SK-MEL-5 (cell line): ENCODE measurements around the gene PUS1. TPM values are rescaled to one million over a fixed set of nuclear protein-coding genes. Genes with fewer than 3 reads are reported as not detected.
"Not testable (repeated sequence)": the region's sequence is repeated elsewhere in the genome, so short reads cannot be mapped to it uniquely, and the experiment has no call there.

Source experiments
- DNase-seq: peaks from one replicate; pipeline ENCODE4 v3.0.0-alpha.2; 2016; ENCODE audit warnings: low read depth, low spot score
- in situ Hi-C: cut with HindIII; loops from 2 replicates; pipeline ENCODE4 v1.10.0; 2016; ENCODE audit warnings: low sequenced_read_pairs, high pct_unique_total_duplicates, low pct_unique_long_range_greater_than_20kb
- total RNA-seq: library from RNA; depleted of rRNA; stranded (reverse); fragments of >200 nt; shearing (Covaris generic); gene quantifications from 2 replicates; pipeline ENCODE4 v1.2.3, GENCODE V29; 2014

The PUS1 gene
- total RNA-seq, 1 experiment from 2014 or later: 27.8 TPM

DNA sequence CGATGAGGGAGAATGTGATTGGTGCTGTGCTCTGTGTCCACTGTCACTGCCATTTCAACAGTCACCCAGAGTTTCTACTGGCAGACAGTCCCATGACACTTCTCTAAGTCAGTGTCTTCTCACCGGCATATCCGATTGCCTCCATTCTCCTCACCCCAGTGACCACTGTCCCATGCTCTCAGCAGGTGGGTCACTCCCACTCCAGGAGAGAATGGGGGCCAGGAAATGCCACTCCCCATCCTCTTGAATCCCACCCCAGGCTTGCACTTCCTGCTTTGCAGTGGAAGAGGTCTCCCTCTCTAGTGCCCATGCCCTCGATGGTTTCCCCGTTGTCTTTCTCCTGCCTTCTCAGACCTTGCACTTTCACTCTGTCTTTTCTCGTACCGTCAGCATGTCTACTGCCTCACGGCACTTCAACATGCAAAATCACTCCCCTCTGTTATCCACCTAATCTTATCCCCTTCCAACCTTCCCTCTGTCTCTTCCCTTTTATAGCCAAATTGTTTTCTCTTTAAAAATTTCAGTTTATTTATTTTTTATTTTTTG lies 18.5 kb downstream of the PUS1 start:
- DNase-seq: no peak
- in situ Hi-C loops: no loop called here

GRCh38 chr12:131948166-131948712 lies 19.2 kb downstream of the PUS1 start:
- in situ Hi-C loops: no loop called here
- no peak for DNase-seq

GRCh38 chr12:131948713-131949430 lies 19.8 kb downstream of the PUS1 start:
- in situ Hi-C loops, DNase-seq: not testable (repeated sequence)

GRCh38 chr12:131949431-131950181 lies 20.5 kb downstream of the PUS1 start, which contains the start of gene EP400:
Gene EP400, plus strand, starts transcription at chr12:131949942. Its CDS starts 10,678 bp downstream, at chr12:131960620.
- DNase-seq: peak; percentile 94
- in situ Hi-C loops: no loop called here

DNA sequence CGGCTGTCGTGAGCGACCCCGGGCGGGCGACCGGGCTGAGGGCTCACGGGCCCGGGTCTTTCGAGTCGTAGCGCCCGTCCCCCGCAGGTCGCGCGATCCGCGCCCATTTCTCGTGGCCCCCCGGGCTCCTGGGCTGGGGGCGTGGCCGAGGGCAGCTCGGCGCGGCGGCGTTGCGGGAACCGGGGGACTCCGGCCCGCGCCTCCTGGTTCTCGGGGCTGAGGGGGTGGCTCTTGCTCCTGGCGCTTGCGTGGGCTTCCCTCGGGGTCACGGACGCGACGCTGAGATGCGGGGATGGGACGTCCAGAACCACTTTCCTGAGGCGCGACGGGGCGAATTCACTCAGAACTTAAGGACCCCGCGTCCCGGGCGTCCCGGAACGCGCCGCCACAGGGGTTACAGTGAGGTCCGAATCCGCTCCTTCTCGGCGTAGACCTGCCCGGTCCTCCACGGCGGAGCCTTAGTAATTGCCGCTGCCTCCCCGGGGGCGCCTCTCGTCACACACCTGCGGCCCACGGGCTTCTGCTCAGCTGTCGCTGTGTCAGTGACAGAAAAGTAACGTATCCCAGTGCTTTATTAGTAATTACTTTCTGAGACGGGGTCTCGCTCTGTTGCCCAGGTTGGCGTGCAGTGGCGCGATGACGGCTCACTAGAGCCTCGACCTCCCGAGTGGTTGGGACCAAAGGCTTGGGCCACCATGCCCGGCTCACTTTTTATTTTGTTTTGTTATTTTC lies 21.3 kb downstream of the PUS1 start:
- DNase-seq: no peak
- in situ Hi-C loops: no loop called here

- DNase-seq, in situ Hi-C loops: not testable (repeated sequence)
These were observed 24.7 kb downstream of the PUS1 start for GRCh38 chr12:131953810-131954209.

- DNase-seq, in situ Hi-C loops: not testable (repeated sequence)
These were observed 25.4 kb downstream of the PUS1 start for GRCh38 chr12:131954460-131954859.

GRCh38 chr12:131959116-131959515 lies 30.0 kb downstream of the PUS1 start:
- in situ Hi-C loops: no loop called here
- DNase-seq: no peak

GRCh38 chr12:131959641-131960589 lies 30.8 kb downstream of the PUS1 start:
- no peak for DNase-seq
- in situ Hi-C loops: no loop called here

DNA sequence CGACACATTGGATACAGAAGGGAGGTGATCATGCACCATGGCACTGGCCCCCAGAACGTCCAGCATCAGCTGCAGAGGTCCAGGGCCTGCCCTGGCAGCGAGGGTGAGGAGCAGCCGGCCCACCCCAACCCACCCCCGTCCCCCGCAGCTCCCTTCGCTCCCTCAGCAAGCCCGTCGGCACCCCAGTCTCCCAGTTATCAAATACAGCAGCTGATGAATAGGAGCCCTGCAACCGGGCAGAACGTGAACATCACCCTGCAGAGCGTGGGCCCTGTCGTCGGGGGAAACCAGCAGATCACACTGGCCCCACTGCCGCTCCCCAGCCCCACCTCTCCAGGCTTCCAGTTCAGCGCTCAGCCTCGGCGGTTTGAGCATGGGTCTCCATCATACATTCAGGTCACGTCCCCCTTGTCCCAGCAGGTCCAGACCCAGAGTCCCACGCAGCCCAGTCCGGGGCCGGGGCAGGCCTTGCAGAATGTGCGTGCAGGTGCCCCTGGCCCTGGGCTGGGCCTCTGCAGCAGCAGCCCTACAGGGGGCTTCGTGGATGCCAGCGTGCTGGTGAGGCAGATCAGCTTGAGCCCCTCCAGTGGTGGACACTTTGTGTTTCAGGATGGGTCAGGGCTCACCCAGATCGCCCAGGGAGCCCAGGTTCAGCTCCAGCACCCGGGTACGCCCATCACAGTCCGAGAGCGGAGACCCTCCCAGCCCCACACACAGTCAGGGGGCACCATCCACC lies 31.7 kb downstream of the PUS1 start:
- DNase-seq, in situ Hi-C loops: not testable (repeated sequence)

- in situ Hi-C loops, DNase-seq: not testable (repeated sequence)
These were observed 32.3 kb downstream of the PUS1 start for GRCh38 chr12:131961328-131961727.

GRCh38 chr12:131962069-131962468 lies 33.0 kb downstream of the PUS1 start:
- no peak for DNase-seq
- in situ Hi-C loops: no loop called here

DNA sequence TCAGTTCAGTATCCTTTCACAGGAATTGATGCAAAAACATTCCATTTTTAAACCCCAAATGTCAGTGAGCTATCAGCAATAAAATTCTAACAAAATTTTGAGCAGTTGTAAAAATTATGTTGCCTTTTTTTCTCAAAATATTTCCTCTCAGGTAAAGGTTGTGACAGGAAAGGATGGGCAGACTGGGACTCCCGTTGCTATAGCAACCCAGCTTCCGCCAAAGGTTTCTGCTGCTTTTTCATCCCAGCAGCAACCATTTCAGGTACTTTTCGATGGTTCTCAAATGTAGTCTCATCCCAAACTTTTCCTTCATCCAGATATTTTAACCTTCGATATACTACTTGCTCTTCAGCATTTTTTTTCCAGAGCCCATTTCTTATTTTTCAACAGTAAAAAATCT lies 34.3 kb downstream of the PUS1 start:
- in situ Hi-C loops: no loop called here
- DNase-seq: no peak

GRCh38 chr12:131965073-131965472 lies 36.0 kb downstream of the PUS1 start:
- in situ Hi-C loops: no loop called here
- DNase-seq: no peak

DNA sequence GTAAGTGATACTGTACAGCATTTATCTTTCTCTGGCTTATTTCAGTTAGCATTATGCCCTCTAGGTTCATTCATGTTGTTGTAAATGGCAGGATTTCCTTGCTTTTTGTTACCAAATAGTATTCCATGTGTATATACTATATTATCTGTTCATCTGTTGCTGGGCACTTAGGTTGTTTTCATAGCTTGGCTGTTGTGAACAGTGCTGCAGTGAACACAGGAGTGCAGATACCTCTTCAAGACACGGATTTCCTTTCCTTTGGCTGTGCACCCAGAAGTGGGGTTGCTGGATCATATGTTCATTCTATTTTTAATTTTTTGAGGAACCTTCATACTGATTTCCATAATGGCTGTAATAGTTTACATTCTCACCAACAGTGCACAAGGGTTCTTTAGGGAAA lies 42.1 kb downstream of the PUS1 start:
- in situ Hi-C loops: no loop called here
- DNase-seq: no peak

DNA sequence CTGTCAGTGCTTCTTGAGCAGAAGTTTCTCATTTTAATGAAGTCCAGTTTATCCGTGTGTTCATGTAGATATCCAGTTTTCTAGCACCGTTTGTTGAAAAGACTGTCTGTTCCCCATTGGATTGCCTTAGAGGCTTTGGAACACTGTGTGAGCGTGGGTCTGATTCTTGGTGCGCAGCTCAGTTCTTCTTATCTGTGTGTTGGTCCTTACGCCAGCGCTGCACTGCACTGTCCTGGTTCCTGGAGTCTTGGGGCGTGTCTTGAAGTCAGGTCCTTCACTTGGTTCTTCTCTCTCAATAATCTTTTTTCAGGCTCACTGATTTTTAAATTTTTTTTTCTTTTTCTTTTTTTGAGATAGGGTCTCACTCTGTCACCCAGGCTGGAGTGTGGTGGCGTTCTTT lies 46.2 kb downstream of the PUS1 start:
- no peak for DNase-seq
- in situ Hi-C loops: no loop called here
